Hepatocyte (in vitro differentiated cells): Measurements from ENCODE around the gene NR2E3. TPM values are rescaled to one million over a fixed set of nuclear protein-coding genes. Genes with fewer than 3 reads are reported as not detected.

ENCODE experiments used
- DNase-seq: peaks from one replicate; pipeline ENCODE4 v3.0.0-alpha.2; 2016; ENCODE audit warnings: low spot score
- H2AFZ ChIP-seq: fragments of 200-600 bp; sonication (generic); 2 replicates; pipeline ENCODE4 v1.6.0; 2016; ENCODE audit warnings: antibody characterized with exemption, mild to moderate bottlenecking
- H3K27ac ChIP-seq: fragments of 200-600 bp; sonication (generic); 2 replicates; pipeline ENCODE4 v1.5.1; 2016; ENCODE audit warnings: mild to moderate bottlenecking
- H3K27me3 ChIP-seq: fragments of 200-600 bp; sonication (generic); 2 replicates; pipeline ENCODE4 v1.6.1; 2016
- H3K36me3 ChIP-seq: fragments of 200-600 bp; sonication (generic); replicated peaks from 2 replicates; pipeline ENCODE4 v1.5.1; 2016; ENCODE audit warnings: low read depth; ENCODE audit not compliant: insufficient read depth
- H3K4me1 ChIP-seq: fragments of 200-600 bp; sonication (generic); 2 replicates; pipeline ENCODE4 v1.5.1; 2016; ENCODE audit warnings: mild to moderate bottlenecking, moderate library complexity; ENCODE audit not compliant: insufficient read depth
- H3K4me2 ChIP-seq: fragments of 200-600 bp; sonication (generic); 2 replicates; pipeline ENCODE4 v1.6.0; 2016
- H3K4me3 ChIP-seq: fragments of 200-600 bp; sonication (generic); 2 replicates; pipeline ENCODE4 v1.5.1; 2016; ENCODE audit warnings: mild to moderate bottlenecking
- H3K79me2 ChIP-seq: fragments of 200-600 bp; sonication (generic); 2 replicates; pipeline ENCODE4 v1.6.0; 2017; ENCODE audit warnings: mild to moderate bottlenecking
- H3K9me2 ChIP-seq: fragments of 200-600 bp; sonication (generic); replicated peaks from 2 replicates; pipeline ENCODE4 v1.6.0; 2017; ENCODE audit warnings: mild to moderate bottlenecking; ENCODE audit not compliant: insufficient read depth
- H3K9me3 ChIP-seq: fragments of 200-600 bp; sonication (generic); 2 replicates; pipeline ENCODE4 v1.5.1; 2016; ENCODE audit warnings: low read depth, mild to moderate bottlenecking
- H4K20me1 ChIP-seq: fragments of 200-600 bp; sonication (generic); 2 replicates; pipeline ENCODE4 v1.6.0; 2016; ENCODE audit warnings: mild to moderate bottlenecking; ENCODE audit not compliant: insufficient read depth, poor library complexity, severe bottlenecking
- CTCF ChIP-seq: fragments of 200-600 bp; sonication (generic); IDR thresholded peaks from 2 replicates; pipeline ENCODE4 v1.5.1; 2016; ENCODE audit warnings: antibody characterized with exemption, mild to moderate bottlenecking; ENCODE audit not compliant: poor library complexity
- EZH2 ChIP-seq: fragments of 200-600 bp; sonication (generic); IDR thresholded peaks from 2 replicates; pipeline ENCODE4 v1.6.1; 2016; ENCODE audit warnings: antibody characterized with exemption, mild to moderate bottlenecking, borderline replicate concordance
- EZH2phosphoT487 ChIP-seq: fragments of 200-600 bp; sonication (generic); IDR thresholded peaks from one replicate; pipeline ENCODE4 v1.6.1; 2018; ENCODE audit warnings: antibody characterized with exemption, mild to moderate bottlenecking, low read depth, moderate library complexity; ENCODE audit not compliant: unreplicated experiment, severe bottlenecking
- WGBS: methylation state at CpG from one replicate; pipeline ENCODE4 v1.1.6; 2016; ENCODE audit warnings: low lambda C conversion rate; ENCODE audit errors: missing lambda C conversion rate; 5-methylcytosine and 5-hydroxymethylcytosine counted together
- polyA plus RNA-seq: library from polyadenylated mRNA; unstranded; fragments of >200 nt; fragmentation: Nextera tagmentation; extraction: Ambion mirVana; gene quantifications from 2 replicates; pipeline ENCODE4 v1.2.1, GENCODE V29; 2016
- total RNA-seq: library from RNA; depleted of rRNA; stranded (reverse); fragments of >200 nt; gene quantifications from 2 replicates; pipeline ENCODE4 v1.2.3, GENCODE V29; 2014

NR2E3 gene
- total and polyA plus RNA-seq, 2 experiments from 2014 or later: 0.40 TPM; not detected in 1

DNA sequence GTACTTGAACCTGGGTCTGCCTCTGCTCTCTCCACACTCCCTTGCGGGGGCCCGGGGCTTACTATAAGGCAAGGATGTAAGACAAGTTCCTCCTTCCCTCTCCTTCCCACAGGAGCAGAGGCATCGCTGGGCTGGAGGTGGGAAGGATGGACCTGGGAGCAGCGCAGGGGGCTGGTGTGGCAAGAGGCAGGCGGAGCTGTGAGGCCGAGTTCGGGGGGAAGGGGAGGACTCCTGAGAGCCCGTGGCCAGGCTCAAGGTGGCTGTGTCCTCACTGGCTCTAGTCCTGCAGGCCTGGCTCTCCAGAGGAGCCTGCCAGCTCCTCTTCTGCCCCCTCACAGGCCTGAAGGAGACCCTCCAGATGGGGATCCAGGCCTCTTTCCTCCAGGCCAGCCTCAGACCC is 1.0 kb upstream of the NR2E3 start:
- DNase-seq: no peak

GRCh38 chr15:71811036-71811736 is 832 bp downstream of the NR2E3 start:
- H4K20me1 ChIP-seq: no peaks in the 10 kb centered on the region
- TF ChIP-seq EZH2: no peak
- no peak for TF ChIP-seq CTCF
- TF ChIP-seq EZH2phosphoT487: no peak
- no peak overlapping the region for H3K27ac ChIP-seq
- H3K4me2 ChIP-seq: no peak overlapping the region
- no peaks in the 10 kb centered on the region for H3K79me2 ChIP-seq
- H3K9me3 ChIP-seq: no peaks in the 10 kb centered on the region
- H3K36me3 ChIP-seq: no peaks in the 10 kb centered on the region
- no peak for DNase-seq
- H2AFZ ChIP-seq: no peak overlapping the region
- H3K27me3 ChIP-seq: no peaks in the 10 kb centered on the region
- H3K9me2 ChIP-seq: no peaks in the 10 kb centered on the region
- peaks cover 5% of the 10 kb centered on the region for H3K4me1 ChIP-seq
- WGBS: 95% methylated on average over 11 of the region's 27 CpGs
- H3K4me3 ChIP-seq: no peak overlapping the region

More for the DNA sequence above, 1.0 kb upstream of the NR2E3 start:
- no peak overlapping the region for H3K4me2 ChIP-seq
- no peaks in the 10 kb centered on the region for H3K9me3 ChIP-seq
- H2AFZ ChIP-seq: no peak overlapping the region
- no peaks in the 10 kb centered on the region for H4K20me1 ChIP-seq
- peaks cover 6% of the 10 kb centered on the region for H3K4me1 ChIP-seq
- no peaks in the 10 kb centered on the region for H3K9me2 ChIP-seq
- no peak overlapping the region for H3K4me3 ChIP-seq
- H3K27ac ChIP-seq: no peak overlapping the region
- 89% methylated on average over 8 of the region's 8 CpGs for WGBS
- TF ChIP-seq EZH2 (no peak), EZH2phosphoT487 (no peak), CTCF (no peak)
- H3K27me3 ChIP-seq: no peaks in the 10 kb centered on the region
- H3K36me3 ChIP-seq: no peaks in the 10 kb centered on the region
- H3K79me2 ChIP-seq: no peaks in the 10 kb centered on the region

DNA sequence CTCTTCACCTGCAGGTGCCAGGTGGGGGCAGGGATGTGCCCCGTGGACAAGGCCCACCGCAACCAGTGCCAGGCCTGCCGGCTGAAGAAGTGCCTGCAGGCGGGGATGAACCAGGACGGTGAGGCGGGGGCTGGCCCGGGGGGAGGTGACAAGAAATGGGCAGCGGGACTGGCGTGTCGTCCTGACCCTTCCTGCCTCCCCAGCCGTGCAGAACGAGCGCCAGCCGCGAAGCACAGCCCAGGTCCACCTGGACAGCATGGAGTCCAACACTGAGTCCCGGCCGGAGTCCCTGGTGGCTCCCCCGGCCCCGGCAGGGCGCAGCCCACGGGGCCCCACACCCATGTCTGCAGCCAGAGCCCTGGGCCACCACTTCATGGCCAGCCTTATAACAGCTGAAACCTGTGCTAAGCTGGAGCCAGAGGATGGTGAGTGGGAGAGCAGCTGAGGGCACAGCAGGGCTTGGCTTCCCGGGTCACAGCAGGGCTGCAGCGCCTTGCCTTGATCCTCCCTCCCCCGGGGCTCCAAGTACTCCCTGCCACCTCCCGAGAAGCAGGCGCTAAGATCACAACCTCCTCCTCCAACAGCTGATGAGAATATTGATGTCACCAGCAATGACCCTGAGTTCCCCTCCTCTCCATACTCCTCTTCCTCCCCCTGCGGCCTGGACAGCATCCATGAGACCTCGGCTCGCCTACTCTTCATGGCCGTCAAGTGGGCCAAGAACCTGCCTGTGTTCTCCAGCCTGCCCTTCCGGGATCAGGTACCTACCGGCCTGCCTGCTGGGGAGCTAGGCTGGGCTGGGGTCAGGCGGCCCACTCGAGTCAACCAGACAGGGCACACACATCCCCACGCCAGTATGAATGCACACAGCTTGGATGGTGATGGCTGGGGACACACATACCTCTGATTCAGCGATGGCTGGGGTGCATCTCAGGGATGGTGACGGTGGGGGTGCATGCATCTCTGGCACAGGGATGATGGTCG is 1.7 kb downstream of the NR2E3 start:
- Histone ChIP-seq H2AFZ (no peak overlapping the region), H3K27me3 (no peaks in the 10 kb centered on the region), H3K27ac (no peak overlapping the region), H3K36me3 (no peaks in the 10 kb centered on the region), H3K4me3 (no peak overlapping the region), H3K9me2 (no peaks in the 10 kb centered on the region), H3K4me1 (no peaks in the 10 kb centered on the region), H3K9me3 (no peaks in the 10 kb centered on the region), H4K20me1 (no peaks in the 10 kb centered on the region), H3K4me2 (no peak overlapping the region), H3K79me2 (no peaks in the 10 kb centered on the region)
- TF ChIP-seq EZH2: no peak
- TF ChIP-seq EZH2phosphoT487: no peak
- TF ChIP-seq CTCF: no peak
- DNase-seq: no peak
- WGBS: 96% methylated on average over 28 of the region's 38 CpGs
